DND-41 (cell line): ENCODE results near the gene WAC.

Experiments
- CTCF ChIP-seq: IDR thresholded peaks from 2 replicates; pipeline ENCODE4 v1.5.1; 2012; ENCODE audit warnings: borderline replicate concordance, low read length, moderate library complexity, mild to moderate bottlenecking; ENCODE audit not compliant: poor library complexity, severe bottlenecking; ENCODE audit errors: extremely low read depth
- EZH2 ChIP-seq: IDR thresholded peaks from 3 replicates; pipeline ENCODE4 v1.6.1; 2012; ENCODE audit warnings: borderline replicate concordance, low read depth, mild to moderate bottlenecking, moderate library complexity, low read length, inconsistent platforms; ENCODE audit not compliant: severe bottlenecking

- no peak for TF ChIP-seq CTCF
- TF ChIP-seq EZH2, result no peak
These were observed 60.0 kb downstream of the WAC start for GRCh38 chr10:28592953-28593352.
